Kidney (tissue), 14 donors: ENCODE results near the gene CDH13. TPM values are rescaled to one million over a fixed set of nuclear protein-coding genes. Genes with fewer than 3 reads are reported as not detected.

Experiments used
- DNase-seq, 5 donors: peaks; one replicate each; pipeline ENCODE4 v3.0.0-alpha.2; 2013 to 2020
- FAIRE-seq: peaks from 2 replicates; lab custom pipeline; 2012; peaks lifted over from hg19 to GRCh38; lab: Jason Lieb, UNC
- H3K27ac ChIP-seq, 2 donors: one replicate each; pipeline ENCODE4 v1.7.0; 2013; ENCODE audit warnings: low read depth in 2 of 2, low read length in 2 of 2, inconsistent platforms in 1 of 2
- H3K27me3 ChIP-seq: one replicate; pipeline ENCODE4 v1.7.1; 2013; ENCODE audit warnings: low read length, inconsistent platforms; ENCODE audit not compliant: control insufficient read depth, insufficient read depth
- H3K36me3 ChIP-seq, 3 donors: one replicate each; pipeline versions ENCODE4 v1.7.0 to v1.7.1; 2013; ENCODE audit warnings: low read length in 3 of 3, control low read depth in 1 of 3, inconsistent platforms in 1 of 3; ENCODE audit not compliant: insufficient read depth in 3 of 3, control insufficient read depth in 2 of 3
- H3K4me1 ChIP-seq, 3 donors: one replicate each; pipeline versions ENCODE4 v1.7.0 to v1.7.1; 2013; ENCODE audit warnings: low read length in 3 of 3, inconsistent platforms in 1 of 3, low read depth in 1 of 3; ENCODE audit not compliant: control insufficient read depth in 2 of 3, insufficient read depth in 2 of 3
- H3K4me3 ChIP-seq, 3 donors: one replicate each; pipeline versions ENCODE4 v1.7.0 to v1.8.1; 2013; ENCODE audit warnings: low read length in 3 of 3, control low read depth in 1 of 3, inconsistent platforms in 1 of 3
- H3K9ac ChIP-seq, 3 donors: one replicate each; pipeline versions ENCODE4 v1.7.0 to v1.7.1; 2013; ENCODE audit warnings: low read length in 3 of 3, control low read depth in 1 of 3, inconsistent platforms in 1 of 3
- H3K9me3 ChIP-seq, 3 donors: one replicate each; pipeline versions ENCODE4 v1.7.0 to v1.7.1; 2013; ENCODE audit warnings: low read length in 3 of 3, control low read depth in 1 of 3, inconsistent platforms in 1 of 3; ENCODE audit not compliant: control insufficient read depth in 2 of 3, insufficient read depth in 1 of 3
- intact Hi-C: fragments of 100-400 bp; cut with DNase I; formaldehyde crosslinking; loops from one replicate; pipeline ENCODE4 v1.11.1; 2022
- polyA plus RNA-seq: library from polyadenylated mRNA; stranded (reverse); fragments of 350-450 nt; fragmentation: Illumina TruSeq; extraction: RNeasy Lipid Tissue Mini Kit (QIAGEN cat#74804); gene quantifications from one replicate; pipeline ENCODE4 v1.2.3, GENCODE V29; 2014; ENCODE audit warnings: low read depth, low replicate concordance; ENCODE audit not compliant: insufficient read depth
- total RNA-seq: library from RNA; stranded (reverse); fragmentation: NEBNext Ultra II Directional; extraction: Animal tissue kit (Norgen Biotek cat#: 25700); gene quantifications from one replicate; pipeline ENCODE4 v1.2.1, GENCODE V29; 2021
- TF ChIP-seq, protein P1 (sequence below): IDR thresholded peaks from 3 replicates; pipeline ENCODE4 v1.5.1; 2012; ENCODE audit warnings: mild to moderate bottlenecking, moderate library complexity, borderline replicate concordance; ENCODE audit not compliant: insufficient read depth; ENCODE audit errors: extremely low read depth
- donor health status: control.
- donor health status: control.
- donor health status: control.
- donor health status: control.
- donor health status: control.
- donor health status: DM: yes; HTN: yes; CAD: no.
- donor health status: Normal renal cell carcinoma (clear cell type).

The CDH13 gene
- total and polyA plus RNA-seq, 2 donors from 2014 or later: 4.8 to 13.8 TPM

GRCh38 chr16:83755391-83755790 lies 1128.6 kb downstream of the CDH13 start:
- DNase-seq (no peak), FAIRE-seq (no peak)
- intact Hi-C loops: no loop called here
- Histone ChIP-seq H3K9me3 (no peaks in the 10 kb centered on the region), H3K27ac (no peak overlapping the region), H3K27me3 (no peaks in the 10 kb centered on the region), H3K4me1 (no peaks in the 10 kb centered on the region), H3K4me3 (no peak overlapping the region), H3K36me3 (no peaks in the 10 kb centered on the region), H3K9ac (no peak overlapping the region)
- TF ChIP-seq, protein P1, sequence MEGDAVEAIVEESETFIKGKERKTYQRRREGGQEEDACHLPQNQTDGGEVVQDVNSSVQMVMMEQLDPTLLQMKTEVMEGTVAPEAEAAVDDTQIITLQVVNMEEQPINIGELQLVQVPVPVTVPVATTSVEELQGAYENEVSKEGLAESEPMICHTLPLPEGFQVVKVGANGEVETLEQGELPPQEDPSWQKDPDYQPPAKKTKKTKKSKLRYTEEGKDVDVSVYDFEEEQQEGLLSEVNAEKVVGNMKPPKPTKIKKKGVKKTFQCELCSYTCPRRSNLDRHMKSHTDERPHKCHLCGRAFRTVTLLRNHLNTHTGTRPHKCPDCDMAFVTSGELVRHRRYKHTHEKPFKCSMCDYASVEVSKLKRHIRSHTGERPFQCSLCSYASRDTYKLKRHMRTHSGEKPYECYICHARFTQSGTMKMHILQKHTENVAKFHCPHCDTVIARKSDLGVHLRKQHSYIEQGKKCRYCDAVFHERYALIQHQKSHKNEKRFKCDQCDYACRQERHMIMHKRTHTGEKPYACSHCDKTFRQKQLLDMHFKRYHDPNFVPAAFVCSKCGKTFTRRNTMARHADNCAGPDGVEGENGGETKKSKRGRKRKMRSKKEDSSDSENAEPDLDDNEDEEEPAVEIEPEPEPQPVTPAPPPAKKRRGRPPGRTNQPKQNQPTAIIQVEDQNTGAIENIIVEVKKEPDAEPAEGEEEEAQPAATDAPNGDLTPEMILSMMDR: no peak

- no peak for FAIRE-seq
- TF ChIP-seq, protein P1: no peak
- no peaks in the 10 kb centered on the region for H3K9me3 ChIP-seq
- no peak for DNase-seq
- H3K36me3 ChIP-seq: no peaks in the 10 kb centered on the region
- no peak overlapping the region for H3K4me3 ChIP-seq
- no peaks in the 10 kb centered on the region for H3K4me1 ChIP-seq
- H3K9ac ChIP-seq: no peak overlapping the region
- intact Hi-C loops: no loop called here
- no peak overlapping the region for H3K27ac ChIP-seq
- H3K27me3 ChIP-seq: no peaks in the 10 kb centered on the region
These were observed 1135.6 kb downstream of the CDH13 start for GRCh38 chr16:83762141-83762991.

GRCh38 chr16:83762992-83763358 lies 1136.2 kb downstream of the CDH13 start:
- H3K27me3 ChIP-seq: no peaks in the 10 kb centered on the region
- no peaks in the 10 kb centered on the region for H3K36me3 ChIP-seq
- intact Hi-C loops: no loop called here
- no peaks in the 10 kb centered on the region for H3K4me1 ChIP-seq
- H3K9me3 ChIP-seq: no peaks in the 10 kb centered on the region
- H3K27ac ChIP-seq: no peak overlapping the region
- FAIRE-seq (no peak), DNase-seq (no peak)
- H3K4me3 ChIP-seq: no peak overlapping the region
- TF ChIP-seq, protein P1: no peak
- no peak overlapping the region for H3K9ac ChIP-seq
